NAMALWA (cell line): ENCODE measurements around the gene MPP2.
A peak's percentile ranks its signal among the peaks of the same experiment; 100 is the strongest.
"Not testable (repeated sequence)": the region's sequence is repeated elsewhere in the genome, so short reads cannot be mapped to it uniquely, and the experiment has no call there.

Source experiments
- DNase-seq: peaks from one replicate; pipeline ENCODE4 v3.0.0-alpha.2; 2015; ENCODE audit warnings: low spot score

The MPP2 gene, protein sequence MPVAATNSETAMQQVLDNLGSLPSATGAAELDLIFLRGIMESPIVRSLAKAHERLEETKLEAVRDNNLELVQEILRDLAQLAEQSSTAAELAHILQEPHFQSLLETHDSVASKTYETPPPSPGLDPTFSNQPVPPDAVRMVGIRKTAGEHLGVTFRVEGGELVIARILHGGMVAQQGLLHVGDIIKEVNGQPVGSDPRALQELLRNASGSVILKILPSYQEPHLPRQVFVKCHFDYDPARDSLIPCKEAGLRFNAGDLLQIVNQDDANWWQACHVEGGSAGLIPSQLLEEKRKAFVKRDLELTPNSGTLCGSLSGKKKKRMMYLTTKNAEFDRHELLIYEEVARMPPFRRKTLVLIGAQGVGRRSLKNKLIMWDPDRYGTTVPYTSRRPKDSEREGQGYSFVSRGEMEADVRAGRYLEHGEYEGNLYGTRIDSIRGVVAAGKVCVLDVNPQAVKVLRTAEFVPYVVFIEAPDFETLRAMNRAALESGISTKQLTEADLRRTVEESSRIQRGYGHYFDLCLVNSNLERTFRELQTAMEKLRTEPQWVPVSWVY

DNA sequence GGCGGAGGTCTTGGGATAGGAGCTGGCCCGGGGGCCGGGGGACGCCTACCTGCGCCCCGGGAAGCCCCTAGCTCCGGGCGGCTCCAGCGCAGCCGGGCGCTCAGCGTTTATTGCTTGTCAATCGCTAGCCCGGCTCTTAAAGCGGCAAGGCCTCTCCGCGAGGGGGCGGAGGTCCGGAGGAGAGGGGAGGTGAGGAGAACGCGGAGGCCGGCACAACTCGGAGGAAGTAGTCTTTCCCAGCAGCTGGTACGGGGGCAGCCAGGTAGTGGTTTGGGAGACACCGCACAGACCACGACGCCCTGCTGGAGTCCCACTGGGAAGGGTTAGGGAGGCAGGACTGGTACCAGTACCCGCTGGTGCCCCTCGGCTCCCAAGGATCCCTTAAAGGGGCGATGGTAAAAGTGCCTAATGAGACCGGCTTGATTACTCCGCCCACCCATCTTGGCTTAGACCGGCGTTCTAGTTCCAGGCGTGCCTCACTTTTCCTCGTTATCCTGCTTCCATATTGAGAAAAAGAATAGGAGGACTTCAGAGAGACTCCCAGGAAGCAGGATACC lies at the start of gene MPP2:
MPP2 (minus strand) TSS at position 112 of the 557 bp plus-strand sequence. CDS start 3,076 bp downstream, outside the sequence.
- peak; percentile 76 for DNase-seq

GRCh38 chr17:43956222-43956621 lies 48.9 kb upstream of the MPP2 start:
- no peak for DNase-seq

DNA sequence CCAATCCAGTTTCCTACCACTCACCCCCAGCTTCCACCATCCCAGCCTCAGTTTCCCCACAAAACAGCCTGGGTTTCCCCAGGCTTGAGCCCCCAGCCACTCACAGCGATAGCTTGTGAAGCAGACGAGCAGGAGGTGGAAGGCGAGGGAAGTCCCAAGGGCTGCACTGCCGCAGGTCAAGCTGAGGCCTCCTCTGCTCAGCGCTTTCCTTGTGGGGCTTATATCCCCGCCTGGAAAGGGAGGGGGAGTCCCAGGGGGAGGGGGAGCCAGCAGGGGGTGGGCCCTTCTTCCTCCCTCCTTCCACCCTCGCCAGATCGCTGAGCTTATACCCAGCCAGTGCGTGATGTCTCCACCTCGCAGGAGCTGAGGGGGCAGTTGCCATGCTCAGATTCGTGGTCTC lies 46.4 kb upstream of the MPP2 start, which contains the start of gene PYY:
PYY (minus strand) TSS at position 195 of the 400 bp plus-strand sequence. CDS start 457 bp downstream, outside the sequence.
- DNase-seq: no peak

DNA sequence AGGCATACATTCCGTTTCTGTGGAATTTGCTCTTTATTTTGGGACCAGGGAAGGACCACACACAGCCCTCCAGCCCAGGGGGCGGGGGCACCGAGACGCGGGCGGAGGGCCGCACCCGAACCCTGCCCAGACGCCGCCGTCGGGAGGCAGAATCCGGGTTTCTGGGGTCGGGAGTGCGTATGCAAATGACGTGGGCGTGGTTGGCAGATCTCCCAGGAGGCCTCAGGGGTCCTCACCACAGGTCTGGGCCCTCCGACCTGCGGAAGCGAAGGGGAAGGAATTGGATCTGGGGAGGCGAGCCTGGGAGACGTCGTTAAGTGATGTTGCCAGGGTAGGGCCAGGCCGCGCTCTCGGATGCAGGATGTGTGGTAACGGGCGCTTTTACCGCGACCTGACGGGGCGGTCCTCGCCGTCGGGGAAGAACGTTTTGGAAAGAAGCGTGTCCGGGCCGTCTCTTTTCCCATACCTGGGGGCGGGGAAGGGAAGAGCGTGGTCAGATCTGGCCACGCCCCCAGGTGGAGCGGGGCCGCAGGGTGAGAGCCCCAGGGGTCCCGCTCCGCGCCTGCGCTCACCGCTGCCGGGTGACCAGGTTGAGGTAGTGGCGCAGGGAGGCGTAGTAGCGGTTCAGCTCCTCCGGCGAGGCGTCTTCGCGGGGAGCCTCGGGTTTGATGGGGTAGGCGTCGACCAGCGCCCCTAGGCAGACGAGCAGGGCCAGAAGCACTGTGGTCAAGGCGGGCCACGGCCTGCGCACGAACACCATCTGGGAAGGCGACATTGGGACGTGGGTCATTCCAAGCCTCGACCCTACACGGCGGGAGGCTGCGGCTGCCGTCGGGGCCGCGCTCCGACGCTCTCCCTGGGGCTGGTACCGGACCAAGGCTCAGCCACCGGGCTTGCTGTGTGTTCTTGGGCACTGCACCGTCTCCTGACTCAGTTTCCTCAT lies 45.7 kb upstream of the MPP2 start:
- no peak for DNase-seq

DNA sequence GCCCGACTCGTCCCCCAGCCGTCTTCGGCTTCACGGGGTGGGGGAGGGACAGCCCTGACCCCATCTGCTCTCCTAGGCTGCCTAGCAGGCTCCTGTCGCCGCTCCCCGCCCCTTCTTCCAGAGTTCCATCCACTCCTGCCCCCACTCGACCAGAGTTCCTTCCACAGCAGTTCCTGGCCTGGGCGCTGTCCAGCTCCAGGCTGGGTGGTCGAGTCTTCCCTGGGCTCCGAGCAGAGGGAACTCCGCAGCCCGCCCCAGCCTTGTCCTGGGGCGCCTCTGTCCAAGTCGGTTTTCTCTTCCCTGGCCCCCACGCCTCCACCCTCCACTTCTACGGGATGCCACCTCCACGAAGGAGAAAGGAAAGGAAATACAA lies 45.0 kb upstream of the MPP2 start:
- no peak for DNase-seq

GRCh38 chr17:43951750-43952149 lies 44.4 kb upstream of the MPP2 start:
- no peak for DNase-seq

DNA sequence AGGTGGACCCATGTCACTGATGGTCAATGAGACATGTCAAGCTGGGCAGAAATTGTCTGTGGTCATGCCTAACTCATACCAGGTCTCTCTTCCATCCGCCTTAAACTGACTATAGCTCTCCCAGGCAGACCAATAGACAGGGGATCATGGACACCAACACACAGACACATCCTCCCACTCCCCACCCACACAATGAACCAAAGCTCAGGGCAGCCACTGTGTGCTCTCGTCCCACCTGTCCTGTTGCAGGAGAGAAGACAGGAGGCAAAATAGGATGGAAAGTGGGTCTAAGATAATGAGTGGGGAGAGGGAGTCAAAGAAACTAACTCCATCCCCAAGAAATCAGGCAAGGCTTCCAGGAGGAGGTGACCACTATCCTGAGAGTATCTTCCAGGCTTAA lies 43.2 kb upstream of the MPP2 start:
- DNase-seq: no peak

- DNase-seq: no peak
Measured at GRCh38 chr17:43949781-43950180, 42.4 kb upstream of the MPP2 start.

DNA sequence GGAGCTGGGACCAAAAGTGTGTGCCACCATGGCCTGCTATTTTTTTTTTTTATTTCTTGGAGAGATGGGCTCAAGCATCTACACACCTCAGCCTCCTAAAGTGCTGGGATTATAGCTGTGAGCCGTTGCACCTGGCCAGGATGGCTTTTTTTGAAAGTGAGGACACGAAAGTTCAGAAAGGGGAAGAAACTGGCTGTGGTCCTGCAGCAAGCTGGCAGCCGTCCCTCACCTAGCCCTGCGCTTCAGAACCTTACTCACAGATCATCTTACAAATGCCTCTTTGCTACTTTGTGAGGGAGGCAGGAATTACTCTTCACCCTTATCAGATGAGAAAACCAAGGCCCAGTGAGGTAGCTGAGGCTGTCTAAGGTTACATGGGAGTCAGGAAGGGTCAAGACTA lies 39.4 kb upstream of the MPP2 start:
- no peak for DNase-seq

GRCh38 chr17:43945074-43945829 lies 37.9 kb upstream of the MPP2 start:
- DNase-seq: no peak

DNA sequence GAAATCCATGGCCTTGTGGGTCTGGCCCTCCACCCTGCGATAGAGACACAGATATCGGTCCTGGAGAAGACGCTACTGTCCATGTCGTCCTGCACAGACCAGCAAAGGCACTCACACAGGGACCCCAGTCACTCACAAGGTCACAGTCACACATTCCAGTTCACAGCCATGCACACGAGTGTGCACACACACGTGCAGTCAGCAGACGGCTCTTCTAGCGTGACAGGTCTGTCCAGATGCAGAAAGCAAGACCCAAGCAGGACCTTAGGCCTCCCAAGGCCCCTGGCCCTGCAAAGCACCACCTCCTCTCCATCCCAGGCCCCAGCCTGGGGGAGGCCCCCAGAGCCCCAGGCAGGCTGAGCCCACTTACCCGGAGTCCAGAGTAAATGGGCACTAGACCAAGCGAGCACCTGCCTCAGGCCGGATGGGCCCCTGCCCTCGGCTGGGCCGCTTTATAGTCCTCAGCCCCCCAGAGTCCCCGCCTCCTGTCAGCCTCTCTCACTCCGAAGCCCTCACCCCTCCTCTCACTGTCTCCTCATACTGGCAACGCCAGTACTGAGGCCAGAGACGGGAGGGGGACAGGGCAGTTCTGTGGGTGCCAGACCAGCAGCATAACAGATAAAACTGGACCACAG lies 34.8 kb upstream of the MPP2 start, which contains the start of gene PPY:
PPY (minus strand) TSS at position 426 of the 635 bp plus-strand sequence. CDS start 822 bp downstream, outside the sequence.
- no peak for DNase-seq

DNA sequence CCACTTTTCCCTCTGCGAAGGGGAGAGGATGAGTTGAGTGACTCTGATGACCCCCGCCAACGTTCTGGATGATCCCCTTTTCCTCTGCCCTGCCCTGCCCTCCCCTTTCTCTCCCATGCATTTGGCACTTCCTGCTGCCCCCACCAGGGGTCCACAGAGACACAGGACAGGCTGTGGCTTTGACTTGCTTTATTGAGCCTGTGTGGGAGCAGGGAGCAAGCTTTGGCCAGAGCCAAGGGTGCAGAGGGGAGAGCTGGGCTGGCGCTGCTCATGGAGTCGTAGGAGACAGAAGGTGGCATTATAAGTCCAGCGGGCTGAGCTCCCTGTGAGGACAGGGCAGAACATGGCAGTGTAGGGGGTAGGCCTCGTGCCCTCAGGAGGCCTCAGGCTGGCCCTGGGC lies 33.3 kb upstream of the MPP2 start:
- peak; percentile 65 for DNase-seq

DNA sequence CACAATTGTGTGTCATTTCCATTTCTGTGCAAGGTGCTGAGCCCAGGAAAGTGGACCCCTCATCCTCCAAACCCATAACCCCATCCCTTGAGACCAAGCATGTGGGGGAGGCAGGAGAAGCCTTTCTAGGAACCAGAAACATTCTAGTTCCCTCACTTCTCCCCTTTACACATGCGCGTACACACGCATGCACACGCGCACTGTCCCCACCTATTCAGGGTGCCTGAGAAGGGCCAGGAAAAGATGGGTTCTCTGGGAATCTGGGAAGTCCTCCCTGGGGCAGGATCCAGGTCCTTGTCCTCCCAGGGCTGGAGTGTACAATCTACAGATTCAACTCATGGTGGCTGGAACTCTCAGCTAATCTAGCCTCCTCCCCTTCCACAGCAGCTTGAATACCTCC lies 32.5 kb upstream of the MPP2 start:
- no peak for DNase-seq

DNA sequence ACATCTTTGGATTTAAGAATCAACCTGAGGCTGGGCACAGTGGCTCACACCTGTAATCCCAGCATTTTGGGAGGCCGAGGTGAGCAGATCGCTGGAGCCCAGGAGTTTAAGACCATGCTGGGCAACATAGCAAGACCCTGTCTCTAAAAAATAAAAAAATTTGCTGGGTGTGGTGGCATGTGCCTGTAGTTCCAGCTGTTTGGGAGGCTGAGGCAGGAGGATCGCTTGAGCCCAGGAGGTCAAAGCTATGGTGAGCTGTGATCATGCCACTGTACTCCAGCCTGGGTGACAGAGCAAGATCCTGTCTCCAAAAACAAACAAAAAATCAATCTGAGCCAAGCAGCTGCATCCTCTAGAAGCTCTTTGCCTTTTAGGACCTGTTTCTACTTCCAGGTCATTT lies 32.1 kb upstream of the MPP2 start:
- not testable (repeated sequence) for DNase-seq

DNA sequence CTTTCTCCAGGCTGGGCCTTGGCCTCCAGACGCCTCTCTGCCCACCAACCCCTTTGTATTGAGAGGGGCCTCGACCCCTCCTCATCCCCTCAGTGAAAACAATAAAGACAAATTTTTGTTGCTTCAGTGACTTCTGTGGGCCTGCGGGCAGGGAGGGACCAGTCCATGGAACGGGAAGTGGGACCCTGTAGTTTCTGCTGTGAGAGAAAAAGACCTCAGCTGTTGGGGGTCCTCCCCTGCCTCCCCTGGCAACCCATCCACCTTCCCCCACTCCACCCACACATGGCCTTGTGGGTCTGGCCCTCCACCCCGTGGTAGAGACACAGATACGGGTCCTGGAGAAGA lies 31.5 kb upstream of the MPP2 start:
- no peak for DNase-seq

GRCh38 chr17:43936434-43936833 lies 29.1 kb upstream of the MPP2 start:
- DNase-seq: no peak

- no peak for DNase-seq
Measured at GRCh38 chr17:43935926-43936261, 28.6 kb upstream of the MPP2 start.

GRCh38 chr17:43935204-43935925 lies 28.0 kb upstream of the MPP2 start:
- no peak for DNase-seq

GRCh38 chr17:43932923-43933322 lies 25.6 kb upstream of the MPP2 start:
- DNase-seq: no peak

DNA sequence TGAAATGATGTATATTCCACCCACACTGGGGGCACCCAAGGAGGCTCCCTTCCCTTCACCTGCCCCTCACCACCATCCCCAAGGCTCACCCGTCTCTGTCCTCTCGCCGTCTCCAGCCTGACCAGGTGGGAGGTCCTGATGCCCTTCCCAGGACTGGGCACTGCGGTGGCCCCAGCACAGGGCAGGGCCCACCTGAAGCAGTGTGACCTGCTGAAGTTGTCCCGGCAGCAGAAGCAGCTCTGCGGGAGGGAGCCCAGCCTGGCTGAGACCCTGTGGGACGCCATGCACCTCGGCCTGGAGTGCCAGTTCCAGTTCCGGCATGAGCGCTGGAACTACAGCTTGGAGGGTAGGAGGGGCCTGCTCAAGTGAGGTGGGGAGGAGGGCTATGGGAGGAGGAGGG lies 25.0 kb upstream of the MPP2 start:
- no peak for DNase-seq
